DOHH2 (cell line): Measurements from ENCODE around the gene INSYN2B.

ENCODE experiments used
- EZH2phosphoT487 ChIP-seq: fragments of 200-600 bp; sonication (generic); IDR thresholded peaks from 2 replicates; pipeline ENCODE4 v1.6.1; 2017; ENCODE audit warnings: borderline replicate concordance, mild to moderate bottlenecking, antibody characterized with exemption, low read length, moderate library complexity, mixed read lengths
- TF ChIP-seq, protein P1 (sequence below): fragments of 200-600 bp; sonication (generic); IDR thresholded peaks from one replicate; pipeline ENCODE4 v1.5.1; 2014; ENCODE audit warnings: antibody characterized with exemption, mild to moderate bottlenecking, low read depth, low read length; ENCODE audit not compliant: poor library complexity, severe bottlenecking

DNA sequence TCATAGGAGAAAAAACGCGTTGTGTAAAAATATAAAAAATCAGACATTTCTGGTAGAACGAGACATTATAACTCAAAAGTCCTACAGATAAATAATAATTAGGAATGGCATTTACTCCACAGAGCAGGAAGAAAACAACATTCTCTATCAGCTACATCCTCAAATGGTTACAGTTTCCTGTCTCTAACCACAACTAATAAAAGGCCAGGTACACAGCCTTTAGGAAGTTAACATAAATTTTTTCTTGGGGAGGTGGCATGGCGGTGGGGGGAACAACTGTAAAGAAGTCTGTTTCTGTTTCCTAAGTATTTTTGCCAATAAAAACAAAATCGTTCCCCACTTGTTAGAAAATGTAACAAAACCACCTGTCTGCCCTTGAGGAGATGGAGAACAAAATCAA, 44.5 kb downstream of the INSYN2B start:
- no peak for TF ChIP-seq EZH2phosphoT487
- TF ChIP-seq, protein P1, sequence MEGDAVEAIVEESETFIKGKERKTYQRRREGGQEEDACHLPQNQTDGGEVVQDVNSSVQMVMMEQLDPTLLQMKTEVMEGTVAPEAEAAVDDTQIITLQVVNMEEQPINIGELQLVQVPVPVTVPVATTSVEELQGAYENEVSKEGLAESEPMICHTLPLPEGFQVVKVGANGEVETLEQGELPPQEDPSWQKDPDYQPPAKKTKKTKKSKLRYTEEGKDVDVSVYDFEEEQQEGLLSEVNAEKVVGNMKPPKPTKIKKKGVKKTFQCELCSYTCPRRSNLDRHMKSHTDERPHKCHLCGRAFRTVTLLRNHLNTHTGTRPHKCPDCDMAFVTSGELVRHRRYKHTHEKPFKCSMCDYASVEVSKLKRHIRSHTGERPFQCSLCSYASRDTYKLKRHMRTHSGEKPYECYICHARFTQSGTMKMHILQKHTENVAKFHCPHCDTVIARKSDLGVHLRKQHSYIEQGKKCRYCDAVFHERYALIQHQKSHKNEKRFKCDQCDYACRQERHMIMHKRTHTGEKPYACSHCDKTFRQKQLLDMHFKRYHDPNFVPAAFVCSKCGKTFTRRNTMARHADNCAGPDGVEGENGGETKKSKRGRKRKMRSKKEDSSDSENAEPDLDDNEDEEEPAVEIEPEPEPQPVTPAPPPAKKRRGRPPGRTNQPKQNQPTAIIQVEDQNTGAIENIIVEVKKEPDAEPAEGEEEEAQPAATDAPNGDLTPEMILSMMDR = no peak
